Kasumi-1 (cell line): Measurements from ENCODE around the gene VRK3.
A peak's percentile ranks its signal among the peaks of the same experiment; 100 is the strongest.
"Not testable (repeated sequence)": the region's sequence is repeated elsewhere in the genome, so short reads cannot be mapped to it uniquely, and the experiment has no call there.

Source experiments
- DNase-seq, 2 experiments: peaks; one replicate each; lab custom pipeline; 2025; lab: John Stamatoyannopoulos, UW

The VRK3 gene

GRCh38 chr19:49956115-49956495 is 69.1 kb downstream of the VRK3 start:
- no peak for DNase-seq

- DNase-seq, result no peak
These were observed 70.2 kb downstream of the VRK3 start for GRCh38 chr19:49954933-49955332.

- peak; percentile 78 to 82 for DNase-seq
These were observed 70.9 kb downstream of the VRK3 start for GRCh38 chr19:49954092-49954829.

GRCh38 chr19:49953416-49953815 is 71.8 kb downstream of the VRK3 start:
- peak; percentile 75 for DNase-seq

- DNase-seq, result no peak
These were observed 72.3 kb downstream of the VRK3 start for GRCh38 chr19:49952906-49953305.

GRCh38 chr19:49952479-49952836 is 72.7 kb downstream of the VRK3 start:
- no peak for DNase-seq

- no peak for DNase-seq
These were observed 73.2 kb downstream of the VRK3 start for GRCh38 chr19:49951806-49952478.

- no peak for DNase-seq
These were observed 74.1 kb downstream of the VRK3 start for GRCh38 chr19:49950956-49951526.

GRCh38 chr19:49950590-49950948 is 74.6 kb downstream of the VRK3 start:
- no peak for DNase-seq

- no peak for DNase-seq
These were observed 75.2 kb downstream of the VRK3 start for GRCh38 chr19:49949742-49950589.

GRCh38 chr19:49946415-49946814 is 78.8 kb downstream of the VRK3 start:
- DNase-seq, result no peak

- not testable (repeated sequence) for DNase-seq
These were observed 80.6 kb downstream of the VRK3 start for GRCh38 chr19:49944567-49944966.

GRCh38 chr19:49940482-49940791 is 84.7 kb downstream of the VRK3 start:
- no peak for DNase-seq

- no peak for DNase-seq
These were observed 85.3 kb downstream of the VRK3 start for GRCh38 chr19:49939721-49940481.

GRCh38 chr19:49938662-49939061 is 86.5 kb downstream of the VRK3 start:
- DNase-seq, result no peak

- peak; percentile 68 to 71 for DNase-seq
These were observed 87.3 kb downstream of the VRK3 start for GRCh38 chr19:49937750-49938381.

GRCh38 chr19:49936549-49936948 is 88.6 kb downstream of the VRK3 start:
- DNase-seq, result no peak

GRCh38 chr19:49933643-49934042 is 91.5 kb downstream of the VRK3 start:
- no peak for DNase-seq

- DNase-seq, result no peak
These were observed 92.4 kb downstream of the VRK3 start for GRCh38 chr19:49932731-49933131.

GRCh38 chr19:49932041-49932451 is 93.1 kb downstream of the VRK3 start:
- DNase-seq, result no peak

GRCh38 chr19:49931293-49932040 is 93.7 kb downstream of the VRK3 start:
- DNase-seq, result no peak
